Transverse colon (tissue), 4 donors: Measurements from ENCODE around the gene HLA-DOA. TPM values are rescaled to one million over a fixed set of nuclear protein-coding genes. Genes with fewer than 3 reads are reported as not detected.
A peak's percentile ranks its signal among the peaks of the same experiment; 100 is the strongest.

Experiments
- DNase-seq: peaks from one replicate; pipeline ENCODE4 v3.0.0-alpha.2; 2019
- H3K27ac ChIP-seq, 4 donors: fragments of 200-600 bp; sonication (generic); 2 replicates each; pipeline ENCODE4 v1.5.1; 2016 to 2018; ENCODE audit warnings: inconsistent platforms in 4 of 4
- H3K27me3 ChIP-seq: fragments of 200-600 bp; sonication (generic); 2 replicates; pipeline ENCODE4 v1.5.1; 2017; ENCODE audit warnings: inconsistent platforms
- H3K36me3 ChIP-seq, 4 donors: fragments of 200-600 bp; sonication (generic); 2 replicates each; pipeline ENCODE4 v1.5.1; 2017 to 2019; ENCODE audit warnings: inconsistent platforms in 4 of 4
- H3K4me1 ChIP-seq, 4 donors: fragments of 200-600 bp; sonication (generic); 2 replicates each; pipeline ENCODE4 v1.5.1; 2017 to 2020; ENCODE audit warnings: inconsistent platforms in 4 of 4
- H3K4me3 ChIP-seq, 4 donors: fragments of 200-600 bp; sonication (generic); 1 replicate in 1 of 4; 2 replicates in 3 of 4; pipeline versions ENCODE4 v1.5.1 to v1.6.1; 2017 to 2019; ENCODE audit warnings: inconsistent platforms in 4 of 4
- H3K9me3 ChIP-seq, 2 donors: fragments of 200-600 bp; sonication (generic); 2 replicates each; pipeline ENCODE4 v1.5.1; 2017 to 2019; ENCODE audit warnings: inconsistent platforms in 2 of 2
- CTCF ChIP-seq, 5 experiments: fragments of 200-600 bp in 3 of 5; fragments of 450-650 bp in 2 of 5; sonication (generic) in 3 of 5; IDR thresholded peaks; 1 replicate in 2 of 5; 2 replicates in 3 of 5; pipeline ENCODE4 v1.5.1; 2016 to 2017; ENCODE audit warnings: antibody characterized with exemption in 5 of 5, inconsistent platforms in 3 of 5, mild to moderate bottlenecking in 2 of 5, moderate library complexity in 1 of 5
- EP300 ChIP-seq: sonication (generic); formaldehyde crosslinking; IDR thresholded peaks from one replicate; pipeline ENCODE4 v1.6.1; 2017; ENCODE audit warnings: antibody characterized with exemption, low read depth
- POLR2A ChIP-seq: fragments of 450-650 bp; IDR thresholded peaks from one replicate; pipeline ENCODE4 v1.6.1; 2016; ENCODE audit warnings: antibody characterized with exemption, mild to moderate bottlenecking, moderate library complexity
- POLR2AphosphoS5 ChIP-seq, 3 donors: sonication (generic); formaldehyde crosslinking; IDR thresholded peaks; one replicate each; pipeline ENCODE4 v1.6.1; 2016; ENCODE audit warnings: antibody characterized with exemption in 3 of 3
- WGBS, 2 donors: methylation state at CpG; one replicate each; pipeline ENCODE4 v1.1.5; 2018; ENCODE audit warnings: low coverage in 1 of 2; 5-methylcytosine and 5-hydroxymethylcytosine counted together
- in situ Hi-C, 4 donors: fragments of 200-750 bp; cut with MboI; loops; one replicate each; pipeline versions ENCODE4 v1.15.0 to v1.15.1; 2017; ENCODE audit warnings: low sequenced_read_pairs in 3 of 4, low pct_ligation_motif_present in 1 of 4, low pct_unique_long_range_greater_than_20kb in 1 of 4
- intact Hi-C: fragments of 100-400 bp; cut with DNase I; formaldehyde crosslinking; loops from one replicate; pipeline ENCODE4 v1.15.1; 2023; ENCODE audit warnings: low total_unique reads
- total RNA-seq, 4 donors: library from RNA; depleted of rRNA; stranded (reverse); fragments of >200 nt; gene quantifications; one replicate each; pipeline ENCODE4 v1.1.0, GENCODE V29; 2016

HLA-DOA gene
- total RNA-seq, 4 donors from 2014 or later = 0.82 to 7.9 (median 2.6) TPM

- Histone ChIP-seq H3K4me1 (peaks cover 21 to 40% (median 32%) of the 10 kb centered on the region in 4 donors), H3K9me3 (no peaks in the 10 kb centered on the region), H3K36me3 (peaks cover 0 to 17% (median 4%) of the 10 kb centered on the region in 4 donors), H3K27ac (peak overlapping the region; percentile 98 to 100 (median 99)), H3K4me3 (peak overlapping the region; percentile 63 to 86 (median 77)), H3K27me3 (no peaks in the 10 kb centered on the region)
- intact Hi-C loops (no loop called here), in situ Hi-C loops (loop anchor here in 2 of 4 donors (10.0 to 25.0 kb wide), 2 partner anchors 86 to 441 kb away; partner anchors contain the start of genes CUTA (in 1 of the 2), PHF1 (in 1 of the 2) and SYNGAP1 (in 1 of the 2))
- DNase-seq = no peak
- 1% methylated on average over 15 of the region's 15 CpGs; no CpG with 5 or more reads in 1 of the 2 donors for WGBS, 2 donors
- no peak for TF ChIP-seq POLR2A
- TF ChIP-seq POLR2AphosphoS5 (IDR thresholded peaks at IDR 0.05) = no peak
- TF ChIP-seq EP300 = no peak
- no peak for TF ChIP-seq CTCF (IDR thresholded peaks at IDR 0.05)
These were observed 38.2 kb downstream of the HLA-DOA start for GRCh38 chr6:32971242-32971580.

GRCh38 chr6:32970413-32971241, 38.8 kb downstream of the HLA-DOA start:
- in situ Hi-C loops = loop anchor here in 2 of 4 donors (10.0 to 25.0 kb wide), 2 partner anchors 86 to 442 kb away; partner anchors contain the start of genes CUTA (in 1 of the 2), PHF1 (in 1 of the 2) and SYNGAP1 (in 1 of the 2)
- H3K27ac ChIP-seq = peak overlapping the region; percentile 98 to 100 (median 99)
- WGBS, 2 donors = 0% methylated on average over 2 to 37 of the region's 43 CpGs
- H3K36me3 ChIP-seq = peaks cover 0 to 12% (median 2%) of the 10 kb centered on the region in 4 donors
- H3K27me3 ChIP-seq = no peaks in the 10 kb centered on the region
- peak; percentile 90 for DNase-seq
- H3K4me3 ChIP-seq = peak overlapping the region; percentile 63 to 86 (median 77)
- peaks cover 15 to 40% (median 32%) of the 10 kb centered on the region in 4 donors for H3K4me1 ChIP-seq
- intact Hi-C loops = no loop called here
- no peaks in the 10 kb centered on the region for H3K9me3 ChIP-seq
- peak in 2 of 3 donors; percentile 23 to 65 for TF ChIP-seq POLR2AphosphoS5 (IDR thresholded peaks at IDR 0.05)
- peak; percentile 9 for TF ChIP-seq POLR2A
- TF ChIP-seq CTCF (IDR thresholded peaks at IDR 0.05) = no peak
- TF ChIP-seq EP300 = no peak

- TF ChIP-seq CTCF (IDR thresholded peaks at IDR 0.05) (peak; percentile 42 to 90 (median 47)), POLR2AphosphoS5 (IDR thresholded peaks at IDR 0.05) (peak; percentile 20 to 67 (median 61)), POLR2A (no peak), EP300 (no peak)
- H3K36me3 ChIP-seq = peaks cover 0 to 7% (median 0%) of the 10 kb centered on the region in 4 donors
- 0% methylated on average over 1 to 18 of the region's 19 CpGs for WGBS, 2 donors
- intact Hi-C loops = no loop called here
- no peaks in the 10 kb centered on the region for H3K27me3 ChIP-seq
- no peaks in the 10 kb centered on the region for H3K9me3 ChIP-seq
- peak overlapping the region; percentile 63 to 86 (median 77) for H3K4me3 ChIP-seq
- H3K4me1 ChIP-seq = peaks cover 10 to 38% (median 26%) of the 10 kb centered on the region in 4 donors
- peak; percentile 77 for DNase-seq
- peak overlapping the region; percentile 98 to 100 (median 99) for H3K27ac ChIP-seq
- in situ Hi-C loops = loop anchor here in 2 of 4 donors (10.0 to 25.0 kb wide), 2 partner anchors 85 to 442 kb away; partner anchors contain the start of genes CUTA (in 1 of the 2), PHF1 (in 1 of the 2) and SYNGAP1 (in 1 of the 2)
These were observed 39.5 kb downstream of the HLA-DOA start for GRCh38 chr6:32969685-32970412.
